Measurements from ENCODE around the gene CD99.

GRCh38 chrX:2748171-2748814, 57.2 kb downstream of the CD99 start:
- TF ChIP-seq POLR2A (IDR thresholded peaks at IDR 0.05) (no peak), CTCF (IDR thresholded peaks at IDR 0.05) (no peak)
